Prostate gland (tissue), 2 donors: Measurements from ENCODE around the gene DNASE1L2.

Experiments used
- CTCF ChIP-seq, 4 experiments: fragments of 200-600 bp in 2 of 4; fragments of 450-650 bp in 2 of 4; sonication (generic) in 2 of 4; IDR thresholded peaks; 1 replicate in 3 of 4; 2 replicates in 1 of 4; pipeline ENCODE4 v1.5.1; 2016 to 2019; ENCODE audit warnings: antibody characterized with exemption in 4 of 4, mild to moderate bottlenecking in 2 of 4, moderate library complexity in 2 of 4
- POLR2A ChIP-seq: fragments of 450-650 bp; IDR thresholded peaks from one replicate; pipeline ENCODE4 v1.6.1; 2016; ENCODE audit warnings: antibody characterized with exemption, mild to moderate bottlenecking

- TF ChIP-seq CTCF (IDR thresholded peaks at IDR 0.05) = no peak
- no peak for TF ChIP-seq POLR2A
These were observed 14.5 kb downstream of the DNASE1L2 start for GRCh38 chr16:2250652-2251295.
